SH-SY5Y (cell line): ENCODE data around the gene TXLNA.

Experiments used
- GATA2 ChIP-seq: IDR thresholded peaks from 2 replicates; pipeline ENCODE4 v1.6.1; 2011; ENCODE audit warnings: mild to moderate bottlenecking, low read depth, low read length
- GATA3 ChIP-seq: IDR thresholded peaks from 2 replicates; pipeline ENCODE4 v1.6.1; 2011; ENCODE audit warnings: low read depth, mild to moderate bottlenecking, low read length, moderate library complexity

DNA sequence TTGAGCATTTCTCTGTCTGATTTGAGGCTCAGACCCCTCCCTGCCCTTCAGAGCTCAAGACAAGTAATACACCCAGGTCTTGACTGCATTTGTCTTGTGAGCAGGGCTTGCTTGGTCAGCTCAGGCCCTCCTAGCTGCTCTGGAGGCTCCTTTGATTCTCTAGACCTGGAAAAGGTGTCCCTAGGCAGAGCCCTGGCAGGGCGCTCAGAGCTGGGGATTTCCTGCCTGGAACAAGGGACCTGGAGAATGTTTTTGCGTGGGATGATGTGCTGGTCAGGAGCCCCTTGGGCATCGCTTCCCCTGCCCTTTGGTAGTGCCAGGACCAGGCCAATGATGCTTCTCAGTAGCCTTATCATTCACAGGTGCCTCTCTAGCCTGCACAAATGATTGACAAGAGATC, 16.1 kb downstream of the TXLNA start:
- TF ChIP-seq GATA2: no peak
- TF ChIP-seq GATA3: no peak
